Measurements from ENCODE around the gene UBA3. TPM values are rescaled to one million over a fixed set of nuclear protein-coding genes. Genes with fewer than 3 reads are reported as not detected.

The UBA3 gene
- total and polyA plus RNA-seq, 2 donors (not counting 3 experiments of a cell fraction or from before 2014, with no cell fraction given), result 39.4 to 84.6 TPM

- H3K9me1 ChIP-seq (replicated peaks; ENCODE audit: control insufficient read depth, extremely low read depth, insufficient read depth, low read length), result no peaks in the 10 kb centered on the region
- TF ChIP-seq POLR2AphosphoS5 (IDR thresholded peaks at IDR 0.05; ENCODE audit: insufficient read depth, low read depth, low read length) (no peak), FOS (IDR thresholded peaks at IDR 0.05; ENCODE audit: borderline replicate concordance, insufficient read depth, low read length) (peak; percentile 10)
- dilution Hi-C loops (cut with MboI; ENCODE audit: extremely low pct_ligation_motif_present, low sequenced_read_pairs) (no loop called here), intact Hi-C loops (cut with micrococcal nuclease) (no loop called here)
- no peak for DNase-seq (ENCODE audit: low read depth, low spot score)
- no peaks in the 10 kb centered on the region for H4K20me1 ChIP-seq (replicated peaks; ENCODE audit: control insufficient read depth, extremely low read depth, insufficient read depth, low read length)
- no TSS peak for BruUV-seq (replicated peaks)
- H3K4me2 ChIP-seq (ENCODE audit: insufficient read depth, low read length), result peak overlapping the region; percentile 4
- peaks cover 80% of the 10 kb centered on the region for H3K79me2 ChIP-seq (ENCODE audit: control insufficient read depth, insufficient read depth, low read length)
- peak overlapping the region; percentile 16 for H3K27ac ChIP-seq (ENCODE audit: insufficient read depth, low read depth, low read length)
- H3K4me1 ChIP-seq (ENCODE audit: control insufficient read depth, extremely low read depth, insufficient read depth, low read length), result peaks cover 43% of the 10 kb centered on the region
- H3K4me3 ChIP-seq (replicated peaks in 1 of 3; ENCODE audit: insufficient read depth in 1 of 3, low read depth in 1 of 3, low read length in 3 of 3), result no peak overlapping the region
- H3K9ac ChIP-seq (replicated peaks; ENCODE audit: extremely low read depth, insufficient read depth, low read length), result no peak overlapping the region
- no peak overlapping the region for H2AFZ ChIP-seq (ENCODE audit: low read depth, low read length)
- H3K9me3 ChIP-seq (replicated peaks; ENCODE audit: control insufficient read depth, insufficient read depth, low read length), result no peaks in the 10 kb centered on the region
- CTCF ChIA-PET, result interaction anchor here (0.7 to 2.0 kb wide), 6 partner anchors 11 to 210 kb away, joined by 3 to 8 read pairs (median 4); no protein-coding TSS in a partner anchor
- H3K27me3 ChIP-seq (ENCODE audit: control insufficient read depth in 2 of 2, insufficient read depth in 2 of 2, low read length in 2 of 2), result no peaks in the 10 kb centered on the region
- POLR2A ChIA-PET, result interaction anchor here (1.2 kb wide), 1 partner anchor 10 kb away, joined by 5 read pairs; the partner anchor contains the start of gene ARL6IP5
- FAIRE-seq, result no peak
- H3K36me3 ChIP-seq (ENCODE audit: control insufficient read depth in 2 of 2, extremely low read depth in 1 of 2, insufficient read depth in 2 of 2, low read length in 2 of 2), result peaks cover 0 to 4% of the 10 kb centered on the region in 2 experiments
Measured at GRCh38 chr3:69094467-69095205, 14.5 kb upstream of the UBA3 start.

GRCh38 chr3:69092030-69092516, 11.9 kb upstream of the UBA3 start:
- POLR2A ChIA-PET, result no interaction called here
- peaks cover 0 to 3% of the 10 kb centered on the region in 2 experiments for H3K36me3 ChIP-seq (ENCODE audit: control insufficient read depth in 2 of 2, extremely low read depth in 1 of 2, insufficient read depth in 2 of 2, low read length in 2 of 2)
- peak overlapping the region; percentile 51 for H3K4me2 ChIP-seq (ENCODE audit: insufficient read depth, low read length)
- peak; percentile 12 for FAIRE-seq
- dilution Hi-C loops (cut with MboI; ENCODE audit: extremely low pct_ligation_motif_present, low sequenced_read_pairs), result no loop called here
- H3K4me3 ChIP-seq (replicated peaks in 1 of 3; ENCODE audit: insufficient read depth in 1 of 3, low read depth in 1 of 3, low read length in 3 of 3), result peak overlapping the region in 1 of 3 experiments; percentile 11
- H3K9me3 ChIP-seq (replicated peaks; ENCODE audit: control insufficient read depth, insufficient read depth, low read length), result no peaks in the 10 kb centered on the region
- peaks cover 92% of the 10 kb centered on the region for H3K79me2 ChIP-seq (ENCODE audit: control insufficient read depth, insufficient read depth, low read length)
- peak; percentile 58 for DNase-seq (ENCODE audit: low read depth, low spot score)
- TF ChIP-seq MYC (IDR thresholded peaks at IDR 0.05; ENCODE audit: low read depth, low read length) (no peak), JUN (IDR thresholded peaks at IDR 0.05; ENCODE audit: borderline replicate concordance, insufficient read depth, insufficient read length, low read depth) (no peak), POLR2AphosphoS5 (IDR thresholded peaks at IDR 0.05; ENCODE audit: insufficient read depth, low read depth, low read length) (no peak), MAX (IDR thresholded peaks at IDR 0.05; ENCODE audit: insufficient read depth, insufficient read length) (no peak), EZH2 (IDR thresholded peaks at IDR 0.05; ENCODE audit: borderline replicate concordance, low read depth, low read length, severe bottlenecking) (no peak), CTCF (IDR thresholded peaks at IDR 0.05; ENCODE audit: extremely low read depth in 1 of 2, insufficient read depth in 1 of 2, low read depth in 1 of 2, low read length in 2 of 2) (no peak), GATA2 (IDR thresholded peaks at IDR 0.05; ENCODE audit: insufficient read depth, insufficient read length, low read depth, low read length) (no peak), FOS (IDR thresholded peaks at IDR 0.05; ENCODE audit: borderline replicate concordance, insufficient read depth, low read length) (no peak), POLR2A (IDR thresholded peaks at IDR 0.05; ENCODE audit: low read depth, low read length) (no peak)
- no peak overlapping the region for H3K27ac ChIP-seq (ENCODE audit: insufficient read depth, low read depth, low read length)
- no peak overlapping the region for H2AFZ ChIP-seq (ENCODE audit: low read depth, low read length)
- no TSS peak for BruUV-seq (replicated peaks)
- CTCF ChIA-PET, result interaction anchor here (0.7 to 1.4 kb wide), 4 partner anchors 9 to 29 kb away, joined by 3 to 6 read pairs (median 4); partner anchors contain the start of gene UBA3
- intact Hi-C loops (cut with micrococcal nuclease), result no loop called here
- no peaks in the 10 kb centered on the region for H4K20me1 ChIP-seq (replicated peaks; ENCODE audit: control insufficient read depth, extremely low read depth, insufficient read depth, low read length)
- no peaks in the 10 kb centered on the region for H3K27me3 ChIP-seq (ENCODE audit: control insufficient read depth in 2 of 2, insufficient read depth in 2 of 2, low read length in 2 of 2)
- no peaks in the 10 kb centered on the region for H3K9me1 ChIP-seq (replicated peaks; ENCODE audit: control insufficient read depth, extremely low read depth, insufficient read depth, low read length)
- peaks cover 67% of the 10 kb centered on the region for H3K4me1 ChIP-seq (ENCODE audit: control insufficient read depth, extremely low read depth, insufficient read depth, low read length)
- no peak overlapping the region for H3K9ac ChIP-seq (replicated peaks; ENCODE audit: extremely low read depth, insufficient read depth, low read length)

Data from endothelial cell of umbilical vein (primary cell).